Gastroesophageal sphincter (tissue), 3 donors: ENCODE measurements around the gene ITCH.

Experiments
- CTCF ChIP-seq, 4 experiments: fragments of 200-600 bp in 2 of 4; fragments of 450-650 bp in 2 of 4; sonication (generic) in 1 of 4; IDR thresholded peaks; one replicate each; pipeline ENCODE4 v1.5.1; 2017 to 2019; ENCODE audit warnings: antibody characterized with exemption in 4 of 4, mild to moderate bottlenecking in 2 of 4, moderate library complexity in 2 of 4
- EP300 ChIP-seq: sonication (generic); formaldehyde crosslinking; IDR thresholded peaks from one replicate; pipeline ENCODE4 v1.6.1; 2017; ENCODE audit warnings: antibody characterized with exemption, mild to moderate bottlenecking
- POLR2A ChIP-seq, 2 donors: fragments of 450-650 bp; IDR thresholded peaks; one replicate each; pipeline ENCODE4 v1.6.1; 2017; ENCODE audit warnings: antibody characterized with exemption in 2 of 2, mild to moderate bottlenecking in 2 of 2, moderate library complexity in 1 of 2
- POLR2AphosphoS5 ChIP-seq: sonication (generic); formaldehyde crosslinking; IDR thresholded peaks from one replicate; pipeline ENCODE4 v1.6.1; 2017; ENCODE audit warnings: antibody characterized with exemption

GRCh38 chr20:34517114-34517505 lies 154.0 kb downstream of the ITCH start:
- TF ChIP-seq CTCF (IDR thresholded peaks at IDR 0.05) (no peak), POLR2AphosphoS5 (no peak), POLR2A (IDR thresholded peaks at IDR 0.05) (no peak), EP300 (no peak)
